Hepatic stellate cell (primary cell): ENCODE results near the gene CLPSL2.
A peak's percentile ranks its signal among the peaks of the same experiment; 100 is the strongest.
"Not testable (repeated sequence)": the region's sequence is repeated elsewhere in the genome, so short reads cannot be mapped to it uniquely, and the experiment has no call there.

ENCODE experiments used
- DNase-seq: peaks from one replicate; pipeline ENCODE4 v3.0.0; 2011; ENCODE audit warnings: low spot score

Gene CLPSL2, protein sequence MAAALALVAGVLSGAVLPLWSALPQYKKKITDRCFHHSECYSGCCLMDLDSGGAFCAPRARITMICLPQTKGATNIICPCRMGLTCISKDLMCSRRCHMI

GRCh38 chr6:35776364-35777215, at the start of gene CLPSL2:
CLPSL2 (plus strand) TSS chr6:35776598; CDS start chr6:35776619, 21 bp downstream.
- no peak for DNase-seq

GRCh38 chr6:35727231-35727934, 49.0 kb upstream of the CLPSL2 start:
- DNase-seq = peak; percentile 64

- peak; percentile 95 for DNase-seq
Measured at GRCh38 chr6:35727935-35728682, 48.3 kb upstream of the CLPSL2 start.

- DNase-seq = no peak
Measured at GRCh38 chr6:35728683-35729678, 47.4 kb upstream of the CLPSL2 start.

GRCh38 chr6:35729722-35730121, 46.7 kb upstream of the CLPSL2 start:
- no peak for DNase-seq

- no peak for DNase-seq
Measured at GRCh38 chr6:35730745-35731413, 45.5 kb upstream of the CLPSL2 start.

- DNase-seq = peak; percentile 89
Measured at GRCh38 chr6:35731414-35731735, 45.0 kb upstream of the CLPSL2 start.

- peak; percentile 91 for DNase-seq
Measured at GRCh38 chr6:35731736-35732532, 44.5 kb upstream of the CLPSL2 start.

- DNase-seq = no peak
Measured at GRCh38 chr6:35733633-35734032, 42.8 kb upstream of the CLPSL2 start.

GRCh38 chr6:35734319-35734718, 42.1 kb upstream of the CLPSL2 start:
- not testable (repeated sequence) for DNase-seq

DNA sequence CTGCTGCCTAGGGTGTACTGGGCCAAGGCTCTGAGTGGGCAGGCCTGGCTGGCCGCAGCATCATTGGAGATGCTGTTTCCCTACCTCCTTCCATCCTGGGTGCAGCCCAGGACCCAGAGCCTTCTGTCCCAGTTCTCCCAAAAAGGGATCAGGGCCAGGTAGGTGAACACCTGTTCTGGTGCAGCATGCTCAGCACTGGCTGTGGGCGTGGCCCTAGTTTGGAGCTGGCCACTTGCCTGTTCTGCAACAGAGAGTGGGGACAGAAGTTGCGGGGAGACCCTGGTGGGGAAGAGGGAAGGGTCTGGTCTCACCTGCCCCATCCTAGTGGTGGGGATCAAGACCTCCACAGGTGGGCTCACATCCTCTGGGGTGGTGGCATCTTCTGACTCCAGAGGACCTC, 40.9 kb upstream of the CLPSL2 start:
- DNase-seq = no peak

DNA sequence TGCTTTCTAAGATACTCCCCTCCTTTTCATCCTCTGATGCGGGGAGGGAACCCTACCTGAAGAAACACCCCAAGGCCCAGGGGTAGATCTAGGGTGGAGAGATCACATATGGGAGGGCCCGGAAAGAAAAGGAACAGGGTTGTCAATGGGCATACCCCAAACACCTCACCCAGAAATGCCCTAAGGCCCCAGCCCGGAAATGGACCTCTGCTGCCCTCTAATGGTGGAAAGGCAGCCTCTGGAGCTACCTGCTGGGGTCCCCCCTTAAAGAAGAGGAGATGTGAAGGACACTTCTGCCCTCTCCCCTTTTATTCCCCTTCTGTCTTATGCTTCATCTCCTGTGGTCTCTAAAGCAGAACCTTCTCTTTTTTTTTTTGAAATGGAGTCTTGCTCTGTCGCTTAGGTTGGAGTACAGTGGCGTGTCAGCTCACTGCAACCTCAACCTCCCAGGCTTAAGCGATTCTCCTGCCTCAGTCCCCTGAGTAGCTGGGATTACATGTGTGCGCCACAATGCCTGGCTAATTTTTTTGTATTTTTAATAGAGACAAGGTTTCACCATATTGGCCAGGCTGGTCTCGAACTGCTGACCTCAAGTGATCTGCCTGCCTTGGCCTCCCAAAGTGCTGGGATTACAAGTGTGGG, 40.0 kb upstream of the CLPSL2 start:
- peak; percentile 73 for DNase-seq

DNA sequence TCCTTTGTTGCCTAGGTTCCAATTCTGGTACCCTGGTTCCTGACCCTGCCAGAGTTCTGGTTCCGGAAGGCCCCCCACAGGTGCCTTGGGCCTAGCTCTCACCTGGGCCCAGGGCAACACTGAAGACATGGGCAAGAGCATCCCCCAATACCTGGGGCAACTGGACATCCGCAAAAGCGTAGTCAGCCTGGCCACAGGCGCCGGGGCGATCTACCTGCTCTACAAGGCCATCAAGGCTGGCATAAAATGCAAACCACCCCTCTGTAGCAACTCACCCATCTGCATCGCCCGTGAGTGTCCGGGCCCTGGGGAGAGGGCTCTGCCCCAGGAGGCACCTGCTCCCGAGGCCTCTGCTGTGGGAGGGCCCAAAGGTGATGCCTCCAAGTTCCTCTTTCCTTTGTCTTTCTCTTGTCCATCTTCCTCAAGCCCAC, 39.4 kb upstream of the CLPSL2 start, which contains the start of gene ARMC12:
Gene ARMC12 (plus strand): TSS at position 51 of the 431 bp plus-strand sequence. CDS start 77 bp downstream, at position 128.
- DNase-seq = no peak

- peak; percentile 85 for DNase-seq
Measured at GRCh38 chr6:35737413-35738211, 38.8 kb upstream of the CLPSL2 start.

- DNase-seq = no peak
Measured at GRCh38 chr6:35739645-35740524, 36.5 kb upstream of the CLPSL2 start.

- no peak for DNase-seq
Measured at GRCh38 chr6:35742842-35743241, 33.6 kb upstream of the CLPSL2 start.

GRCh38 chr6:35745509-35745908, 30.9 kb upstream of the CLPSL2 start:
- no peak for DNase-seq
